IMR-90 (cell line): Measurements from ENCODE around the gene STMN3. TPM values are rescaled to one million over a fixed set of nuclear protein-coding genes. Genes with fewer than 3 reads are reported as not detected.

Experiments
- ATAC-seq: fragments of 200-7000 bp; cut with Tn5 transposase; 2 replicates; pipeline ENCODE4 v1.9.1; 2020; ENCODE audit warnings: low read depth, mild to moderate bottlenecking, moderate library complexity
- BruUV-seq: library from RNA; stranded (reverse); fragments of 400-500 nt; replicated peaks from 2 replicates; lab custom pipeline; 2021; lab: Mats Ljungman, UMichigan
- CTCF ChIA-PET: fragments of 300-600 bp; formaldehyde crosslinking; extraction: SDS; loops from one replicate; lab custom pipeline; 2021; ENCODE audit warnings: antibody characterized with exemption; lab: Yijun Ruan, JAX
- POLR2A ChIA-PET: fragments of 300-600 bp; sonication (Branson Sonifier 250); formaldehyde crosslinking; loops from one replicate; lab custom pipeline; 2022; ENCODE audit warnings: antibody characterized with exemption; ENCODE audit not compliant: unreplicated experiment; lab: Charles Lee
- DNase-seq: peaks from one replicate; pipeline ENCODE4 v3.0.0; 2013
- H2AFZ ChIP-seq: replicated peaks from 2 replicates; pipeline ENCODE3; 2013; ENCODE audit warnings: low read length, mild to moderate bottlenecking; ENCODE audit not compliant: poor library complexity
- H2AK5ac ChIP-seq: 2 replicates; pipeline ENCODE4 v1.6.1; 2013; ENCODE audit warnings: low read depth, low read length, inconsistent platforms
- H2AK9ac ChIP-seq: replicated peaks from 2 replicates; pipeline ENCODE3; 2013; ENCODE audit warnings: mild to moderate bottlenecking, low read depth, low read length, moderate library complexity; ENCODE audit not compliant: poor library complexity
- H2BK120ac ChIP-seq: 2 replicates; pipeline ENCODE4 v1.6.1; 2013; ENCODE audit warnings: low read depth, low read length, inconsistent platforms
- H2BK15ac ChIP-seq: 3 replicates; pipeline ENCODE4 v1.6.1; 2013; ENCODE audit warnings: low read depth, low read length, inconsistent platforms
- H2BK20ac ChIP-seq: 2 replicates; pipeline ENCODE4 v1.6.1; 2013; ENCODE audit warnings: low read depth, mild to moderate bottlenecking, inconsistent platforms, low read length, moderate library complexity
- H2BK5ac ChIP-seq: 2 replicates; pipeline ENCODE4 v1.6.1; 2013; ENCODE audit warnings: mild to moderate bottlenecking, low read depth, low read length, inconsistent platforms; ENCODE audit not compliant: poor library complexity, severe bottlenecking
- H3K14ac ChIP-seq: replicated peaks from 2 replicates; pipeline ENCODE4 v1.6.1; 2013; ENCODE audit warnings: low read depth, low read length, inconsistent platforms
- H3K18ac ChIP-seq: 2 replicates; pipeline ENCODE4 v1.6.1; 2013; ENCODE audit warnings: low read depth, low read length, control low read depth
- H3K23ac ChIP-seq: 2 replicates; pipeline ENCODE4 v1.6.1; 2013; ENCODE audit warnings: low read depth, low read length, inconsistent platforms
- H3K27ac ChIP-seq: 2 replicates; pipeline ENCODE4 v1.5.1; 2013; ENCODE audit warnings: mild to moderate bottlenecking, control low read depth, low read length; ENCODE audit not compliant: insufficient read depth
- H3K27me3 ChIP-seq: 2 replicates; pipeline ENCODE4 v1.6.1; 2013; ENCODE audit warnings: low read length; ENCODE audit not compliant: control insufficient read depth, insufficient read depth
- H3K36me3 ChIP-seq: 2 replicates; pipeline ENCODE4 v1.6.1; 2013; ENCODE audit warnings: low read length, mixed read lengths; ENCODE audit not compliant: control insufficient read depth, insufficient read depth
- H3K4ac ChIP-seq: 2 replicates; pipeline ENCODE4 v1.6.1; 2013; ENCODE audit warnings: low read depth, low read length, inconsistent platforms
- H3K4me1 ChIP-seq: 2 replicates; pipeline ENCODE4 v1.6.1; 2013; ENCODE audit warnings: low read length, mixed read lengths; ENCODE audit not compliant: control insufficient read depth, insufficient read depth
- H3K4me2 ChIP-seq: 2 replicates; pipeline ENCODE4 v1.6.1; 2013; ENCODE audit warnings: low read depth, mild to moderate bottlenecking, control low read depth, low read length, moderate library complexity
- H3K4me3 ChIP-seq: 2 replicates; pipeline ENCODE4 v1.5.1; 2013; ENCODE audit warnings: low read depth, mild to moderate bottlenecking, control low read depth, low read length, moderate library complexity; ENCODE audit not compliant: insufficient read depth
- H3K56ac ChIP-seq: 2 replicates; pipeline ENCODE4 v1.6.1; 2013; ENCODE audit warnings: low read length, inconsistent platforms; ENCODE audit not compliant: insufficient read depth; ENCODE audit errors: extremely low read depth
- H3K79me1 ChIP-seq, 2 experiments: 2 replicates each; pipeline ENCODE4 v1.6.1; 2013; ENCODE audit warnings: low read length in 2 of 2, inconsistent platforms in 1 of 2, low read depth in 1 of 2
- H3K9ac ChIP-seq: 2 replicates; pipeline ENCODE4 v1.6.1; 2013; ENCODE audit warnings: low read depth, low read length, control low read depth
- H3K9me1 ChIP-seq: 2 replicates; pipeline ENCODE4 v1.6.1; 2013; ENCODE audit warnings: low read length, inconsistent platforms; ENCODE audit not compliant: insufficient read depth
- H3K9me3 ChIP-seq: 2 replicates; pipeline ENCODE4 v1.6.1; 2013; ENCODE audit warnings: low read length; ENCODE audit not compliant: control insufficient read depth, insufficient read depth
- H4K20me1 ChIP-seq: 2 replicates; pipeline ENCODE4 v1.6.1; 2013; ENCODE audit warnings: low read length, inconsistent platforms; ENCODE audit not compliant: insufficient read depth
- H4K5ac ChIP-seq: 2 replicates; pipeline ENCODE4 v1.6.1; 2013; ENCODE audit warnings: mild to moderate bottlenecking, low read depth, low read length, control low read depth
- H4K8ac ChIP-seq, 2 experiments: 2 replicates each; pipeline ENCODE4 v1.6.1; 2013; ENCODE audit warnings: low read depth in 2 of 2, low read length in 2 of 2, control low read depth in 1 of 2, inconsistent platforms in 1 of 2
- H4K91ac ChIP-seq: 2 replicates; pipeline ENCODE4 v1.6.1; 2013; ENCODE audit warnings: low read depth, low read length, inconsistent platforms; ENCODE audit not compliant: insufficient read depth
- CHD1 ChIP-seq: IDR thresholded peaks from 2 replicates; pipeline ENCODE4 v1.6.1; 2012; ENCODE audit warnings: low read depth, low read length, improper control_type of control experiment
- ELK1 ChIP-seq: fragments of 150-350 bp; IDR thresholded peaks from 2 replicates; pipeline ENCODE4 v1.6.1; 2016; ENCODE audit warnings: low read depth, mild to moderate bottlenecking, low read length, moderate library complexity, borderline replicate concordance
- MXI1 ChIP-seq: IDR thresholded peaks from 2 replicates; pipeline ENCODE4 v1.6.1; 2012; ENCODE audit warnings: low read depth, mild to moderate bottlenecking, low read length, moderate library complexity, borderline replicate concordance
- NFE2L2 ChIP-seq: fragments of 150-350 bp; IDR thresholded peaks from 2 replicates; pipeline ENCODE4 v1.6.1; 2016; ENCODE audit warnings: low read depth, mild to moderate bottlenecking, low read length
- RAD21 ChIP-seq: IDR thresholded peaks from 2 replicates; pipeline ENCODE4 v1.6.1; 2012; ENCODE audit warnings: low read length, improper control_type of control experiment
- WGBS, 2 experiments: methylation state at CpG; one replicate each; pipeline versions ENCODE4 v1.1.5 to v1.1.7; 2013; ENCODE audit warnings: missing lambda C conversion rate in 2 of 2; ENCODE audit not compliant: insufficient read length in 1 of 2; ENCODE audit errors: extremely low coverage in 2 of 2; 5-methylcytosine and 5-hydroxymethylcytosine counted together
- dilution Hi-C: fragments of 300-500 bp; cut with HindIII; formaldehyde crosslinking; loops from one replicate; pipeline ENCODE4 v1.14.3; 2018; ENCODE audit warnings: low sequenced_read_pairs; ENCODE audit not compliant: unreplicated experiment
- in situ Hi-C: fragments of 300-500 bp; cut with MboI; formaldehyde crosslinking; loops from 3 replicates; pipeline ENCODE4 v1.14.3; 2019; ENCODE audit warnings: low sequenced_read_pairs, inconsistent platforms, mixed read lengths
- intact Hi-C: fragments of 100-400 bp; cut with micrococcal nuclease; formaldehyde crosslinking; loops from 2 replicates; pipeline ENCODE4 v1.10.0; 2022
- polyA plus RNA-seq, 3 experiments: library from polyadenylated mRNA; depleted of rRNA; stranded (reverse); fragments of >200 nt; gene quantifications; 2 replicates each; pipeline ENCODE4 v1.2.3, GENCODE V29; 2012; ENCODE audit warnings: low replicate concordance in 1 of 3
- total RNA-seq: library from RNA; depleted of rRNA; stranded (reverse); fragments of >200 nt; gene quantifications from 2 replicates; pipeline ENCODE4 v1.2.3, GENCODE V29; 2012

The STMN3 gene
- total and polyA plus RNA-seq, 2 of the 4 experiments (the other 2 are of a cell fraction) = 20.3 to 62.3 TPM

GRCh38 chr20:63686094-63686491, 32.9 kb upstream of the STMN3 start:
- Histone ChIP-seq H3K27ac (peak overlapping the region; percentile 63), H2BK5ac (peak overlapping the region; percentile 96), H3K56ac (no peak overlapping the region), H3K79me1 (peaks cover 10 to 41% of the 10 kb centered on the region in 2 experiments; a peak in 3 of 4 replicates), H3K23ac (peak overlapping the region; percentile 69; the same call in 1 of the 2 replicates), H3K27me3 (no peaks in the 10 kb centered on the region), H3K36me3 (0 out of 2 replicates have a peak, but pooled peaks cover 3% of the 10 kb centered on the region), H4K20me1 (no peaks in the 10 kb centered on the region), H2BK120ac (peak overlapping the region; percentile 95), H4K5ac (peak overlapping the region; percentile 94), H4K8ac (peak overlapping the region; percentile 83 to 98; a peak in 3 of 4 replicates), H3K9me3 (no peaks in the 10 kb centered on the region), H2AK5ac (peak overlapping the region; percentile 99), H3K18ac (peak overlapping the region; percentile 6), H3K4me1 (peaks cover 31% of the 10 kb centered on the region), H2BK20ac (peak overlapping the region; percentile 82), H3K9ac (no peak overlapping the region), H2AFZ (peak overlapping the region; percentile 92), H3K4me3 (no peak overlapping the region), H4K91ac (peak overlapping the region; percentile 92), H3K4me2 (no peak overlapping the region), H3K14ac (peak overlapping the region; percentile 73), H2BK15ac (peak overlapping the region; percentile 42; the same call in 1 of the 3 replicates), H2AK9ac (peak overlapping the region; percentile 90), H3K9me1 (peaks cover 27% of the 10 kb centered on the region), H3K4ac (peak overlapping the region; percentile 98)
- 95% methylated on average over 14 of the region's 24 CpGs; no CpG with 5 or more reads in 1 of the 2 experiments for WGBS, 2 experiments
- CTCF ChIA-PET = no interaction called here
- POLR2A ChIA-PET = no interaction called here
- dilution Hi-C loops (no loop called here), in situ Hi-C loops (no loop called here), intact Hi-C loops (no loop called here)
- no peak for ATAC-seq
- no TSS peak for BruUV-seq
- no peak for DNase-seq
- TF ChIP-seq CHD1 = no peak
- no peak for TF ChIP-seq NFE2L2
- TF ChIP-seq MXI1 = no peak
- TF ChIP-seq RAD21 = no peak
- TF ChIP-seq ELK1 = no peak
